ENCODE data around the gene ADCY2.

DNA sequence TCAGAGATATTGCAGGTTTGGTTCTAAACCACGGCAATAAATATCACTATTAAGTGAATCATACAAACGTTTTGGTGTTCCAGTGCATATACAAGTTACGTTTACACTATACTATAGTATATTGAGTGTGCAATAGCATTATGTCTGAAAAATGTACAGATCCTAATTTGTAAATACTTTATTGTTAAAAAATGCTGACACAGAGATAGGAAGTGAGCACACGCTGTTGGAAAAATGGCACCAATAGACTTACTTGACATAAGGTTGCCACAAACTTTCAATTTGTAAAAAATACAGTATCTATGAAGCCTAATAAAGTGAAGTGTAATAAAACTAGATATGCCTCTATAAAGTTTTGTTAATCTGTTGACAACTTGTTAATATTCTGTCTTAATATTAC, 439.0 kb downstream of the ADCY2 start:
- TF ChIP-seq EZH2phosphoT487 (IDR thresholded peaks at IDR 0.05; ENCODE audit: unreplicated experiment), result no peak
- TF ChIP-seq, protein P1, sequence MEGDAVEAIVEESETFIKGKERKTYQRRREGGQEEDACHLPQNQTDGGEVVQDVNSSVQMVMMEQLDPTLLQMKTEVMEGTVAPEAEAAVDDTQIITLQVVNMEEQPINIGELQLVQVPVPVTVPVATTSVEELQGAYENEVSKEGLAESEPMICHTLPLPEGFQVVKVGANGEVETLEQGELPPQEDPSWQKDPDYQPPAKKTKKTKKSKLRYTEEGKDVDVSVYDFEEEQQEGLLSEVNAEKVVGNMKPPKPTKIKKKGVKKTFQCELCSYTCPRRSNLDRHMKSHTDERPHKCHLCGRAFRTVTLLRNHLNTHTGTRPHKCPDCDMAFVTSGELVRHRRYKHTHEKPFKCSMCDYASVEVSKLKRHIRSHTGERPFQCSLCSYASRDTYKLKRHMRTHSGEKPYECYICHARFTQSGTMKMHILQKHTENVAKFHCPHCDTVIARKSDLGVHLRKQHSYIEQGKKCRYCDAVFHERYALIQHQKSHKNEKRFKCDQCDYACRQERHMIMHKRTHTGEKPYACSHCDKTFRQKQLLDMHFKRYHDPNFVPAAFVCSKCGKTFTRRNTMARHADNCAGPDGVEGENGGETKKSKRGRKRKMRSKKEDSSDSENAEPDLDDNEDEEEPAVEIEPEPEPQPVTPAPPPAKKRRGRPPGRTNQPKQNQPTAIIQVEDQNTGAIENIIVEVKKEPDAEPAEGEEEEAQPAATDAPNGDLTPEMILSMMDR (conservative IDR thresholded peaks at IDR 0.05; ENCODE audit: low read depth in 2 of 2), result no peak
- no peak for TF ChIP-seq POLR2AphosphoS5 (IDR thresholded peaks at IDR 0.05; ENCODE audit: low read depth)
- TF ChIP-seq, protein P2, sequence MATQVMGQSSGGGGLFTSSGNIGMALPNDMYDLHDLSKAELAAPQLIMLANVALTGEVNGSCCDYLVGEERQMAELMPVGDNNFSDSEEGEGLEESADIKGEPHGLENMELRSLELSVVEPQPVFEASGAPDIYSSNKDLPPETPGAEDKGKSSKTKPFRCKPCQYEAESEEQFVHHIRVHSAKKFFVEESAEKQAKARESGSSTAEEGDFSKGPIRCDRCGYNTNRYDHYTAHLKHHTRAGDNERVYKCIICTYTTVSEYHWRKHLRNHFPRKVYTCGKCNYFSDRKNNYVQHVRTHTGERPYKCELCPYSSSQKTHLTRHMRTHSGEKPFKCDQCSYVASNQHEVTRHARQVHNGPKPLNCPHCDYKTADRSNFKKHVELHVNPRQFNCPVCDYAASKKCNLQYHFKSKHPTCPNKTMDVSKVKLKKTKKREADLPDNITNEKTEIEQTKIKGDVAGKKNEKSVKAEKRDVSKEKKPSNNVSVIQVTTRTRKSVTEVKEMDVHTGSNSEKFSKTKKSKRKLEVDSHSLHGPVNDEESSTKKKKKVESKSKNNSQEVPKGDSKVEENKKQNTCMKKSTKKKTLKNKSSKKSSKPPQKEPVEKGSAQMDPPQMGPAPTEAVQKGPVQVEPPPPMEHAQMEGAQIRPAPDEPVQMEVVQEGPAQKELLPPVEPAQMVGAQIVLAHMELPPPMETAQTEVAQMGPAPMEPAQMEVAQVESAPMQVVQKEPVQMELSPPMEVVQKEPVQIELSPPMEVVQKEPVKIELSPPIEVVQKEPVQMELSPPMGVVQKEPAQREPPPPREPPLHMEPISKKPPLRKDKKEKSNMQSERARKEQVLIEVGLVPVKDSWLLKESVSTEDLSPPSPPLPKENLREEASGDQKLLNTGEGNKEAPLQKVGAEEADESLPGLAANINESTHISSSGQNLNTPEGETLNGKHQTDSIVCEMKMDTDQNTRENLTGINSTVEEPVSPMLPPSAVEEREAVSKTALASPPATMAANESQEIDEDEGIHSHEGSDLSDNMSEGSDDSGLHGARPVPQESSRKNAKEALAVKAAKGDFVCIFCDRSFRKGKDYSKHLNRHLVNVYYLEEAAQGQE (IDR thresholded peaks at IDR 0.05; ENCODE audit: unreplicated experiment), result no peak
- no peak for TF ChIP-seq EZH2 (IDR thresholded peaks at IDR 0.05; ENCODE audit: low read depth, unreplicated experiment)
- no peak for TF ChIP-seq CREB1 (CRISPR knock-in tag; IDR thresholded peaks at IDR 0.05; ENCODE audit: low read depth)
- no peak for TF ChIP-seq JUNB (IDR thresholded peaks at IDR 0.05; ENCODE audit: unreplicated experiment)

Data from GM23338 (cell line).